Esophagus muscularis mucosa (tissue), 4 donors: ENCODE data around the gene ZFHX3. TPM values are rescaled to one million over a fixed set of nuclear protein-coding genes. Genes with fewer than 3 reads are reported as not detected.
A peak's percentile ranks its signal among the peaks of the same experiment; 100 is the strongest.
"Not testable (repeated sequence)": the region's sequence is repeated elsewhere in the genome, so short reads cannot be mapped to it uniquely, and the experiment has no call there.

Experiments used
- DNase-seq: peaks from one replicate; pipeline ENCODE4 v3.0.0-alpha.2; 2017; ENCODE audit errors: extremely low spot score
- H3K27ac ChIP-seq, 4 donors: fragments of 200-600 bp; sonication (generic); replicated peaks in 1 of 4; 1 replicate in 3 of 4; 2 replicates in 1 of 4; pipeline ENCODE4 v1.5.1; 2016 to 2019; ENCODE audit warnings: mild to moderate bottlenecking in 1 of 4
- H3K27me3 ChIP-seq, 4 donors: fragments of 200-600 bp; sonication (generic); one replicate each; pipeline versions ENCODE4 v1.5.1 to v1.6.0; 2016 to 2019
- H3K36me3 ChIP-seq, 4 donors: fragments of 200-600 bp; sonication (generic); one replicate each; pipeline ENCODE4 v1.5.1; 2016 to 2019
- H3K4me1 ChIP-seq, 4 donors: fragments of 200-600 bp; sonication (generic); one replicate each; pipeline ENCODE4 v1.5.1; 2016 to 2019
- H3K4me3 ChIP-seq, 4 donors: fragments of 200-600 bp; sonication (generic); 1 replicate in 2 of 4; 2 replicates in 2 of 4; pipeline ENCODE4 v1.5.1; 2016 to 2019; ENCODE audit warnings: mild to moderate bottlenecking in 4 of 4, moderate library complexity in 1 of 4
- H3K9me3 ChIP-seq, 4 donors: fragments of 200-600 bp; sonication (generic); 1 replicate in 3 of 4; 2 replicates in 1 of 4; pipeline ENCODE4 v1.5.1; 2016 to 2019
- CTCF ChIP-seq, 3 experiments: fragments of 200-600 bp in 2 of 3; fragments of 450-650 bp in 1 of 3; sonication (generic) in 2 of 3; IDR thresholded peaks; one replicate each; pipeline ENCODE4 v1.5.1; 2017 to 2019; ENCODE audit warnings: antibody characterized with exemption in 3 of 3, mild to moderate bottlenecking in 2 of 3, moderate library complexity in 1 of 3
- EP300 ChIP-seq: sonication (generic); formaldehyde crosslinking; IDR thresholded peaks from one replicate; pipeline ENCODE4 v1.6.1; 2017; ENCODE audit warnings: antibody characterized with exemption
- POLR2A ChIP-seq: fragments of 450-650 bp; IDR thresholded peaks from one replicate; pipeline ENCODE4 v1.6.1; 2017; ENCODE audit warnings: antibody characterized with exemption, moderate library complexity, mild to moderate bottlenecking, low read depth
- POLR2AphosphoS5 ChIP-seq, 2 donors: sonication (generic); formaldehyde crosslinking; IDR thresholded peaks; one replicate each; pipeline ENCODE4 v1.6.1; 2017; ENCODE audit warnings: antibody characterized with exemption in 2 of 2
- WGBS: methylation state at CpG from one replicate; pipeline ENCODE4 v1.1.5; 2018; 5-methylcytosine and 5-hydroxymethylcytosine counted together
- intact Hi-C: fragments of 100-400 bp; cut with DNase I; formaldehyde crosslinking; loops from one replicate; pipeline ENCODE4 v1.15.1; 2023
- total RNA-seq, 4 donors: library from RNA; depleted of rRNA; stranded (reverse); fragments of >200 nt; gene quantifications; one replicate each; pipeline versions ENCODE4 v1.1.0 to v1.2.1, GENCODE V29; 2016

ZFHX3 gene
- total RNA-seq, 4 donors from 2014 or later, result 25.7 to 53.0 (median 30.6) TPM

- Histone ChIP-seq H3K4me3 (no peak overlapping the region), H3K9me3 (no peaks in the 10 kb centered on the region), H3K27ac (no peak overlapping the region), H3K27me3 (no peaks in the 10 kb centered on the region), H3K36me3 (no peaks in the 10 kb centered on the region), H3K4me1 (no peaks in the 10 kb centered on the region)
- TF ChIP-seq EP300 (no peak), CTCF (IDR thresholded peaks at IDR 0.05) (no peak), POLR2A (no peak), POLR2AphosphoS5 (IDR thresholded peaks at IDR 0.05) (no peak)
- intact Hi-C loops, result no loop called here
- 75% methylated on average over 4 of the region's 4 CpGs for WGBS
- no peak for DNase-seq
Observed at GRCh38 chr16:73086108-73086507, 38.2 kb upstream of the ZFHX3 start.

- no peaks in the 10 kb centered on the region for H3K36me3 ChIP-seq
- intact Hi-C loops, result no loop called here
- H3K9me3 ChIP-seq, result no peaks in the 10 kb centered on the region
- no peaks in the 10 kb centered on the region for H3K4me1 ChIP-seq
- 94% methylated on average over 3 of the region's 3 CpGs for WGBS
- no peak for TF ChIP-seq EP300
- no peak for DNase-seq
- no peaks in the 10 kb centered on the region for H3K27me3 ChIP-seq
- no peak overlapping the region for H3K4me3 ChIP-seq
- no peak overlapping the region for H3K27ac ChIP-seq
Observed at GRCh38 chr16:73083271-73083670, 35.3 kb upstream of the ZFHX3 start.

GRCh38 chr16:73082634-73083051 is 34.7 kb upstream of the ZFHX3 start:
- intact Hi-C loops, H3K27ac ChIP-seq, H3K36me3 ChIP-seq, DNase-seq, H3K27me3 ChIP-seq, H3K4me3 ChIP-seq, H3K4me1 ChIP-seq, H3K9me3 ChIP-seq: not testable (repeated sequence)
- WGBS, result 45% methylated on average over 4 of the region's 4 CpGs
- TF ChIP-seq POLR2AphosphoS5 (IDR thresholded peaks at IDR 0.05), result peak in 1 of 2 donors; percentile 21

- no peaks in the 10 kb centered on the region for H3K9me3 ChIP-seq
- no peak overlapping the region for H3K27ac ChIP-seq
- no peaks in the 10 kb centered on the region for H3K4me1 ChIP-seq
- TF ChIP-seq CTCF (IDR thresholded peaks at IDR 0.05) (no peak), POLR2A (no peak), EP300 (no peak), POLR2AphosphoS5 (IDR thresholded peaks at IDR 0.05) (no peak)
- no peaks in the 10 kb centered on the region for H3K36me3 ChIP-seq
- 92% methylated on average over 1 of the region's 1 CpG for WGBS
- DNase-seq, result no peak
- H3K4me3 ChIP-seq, result no peak overlapping the region
- no peaks in the 10 kb centered on the region for H3K27me3 ChIP-seq
- intact Hi-C loops, result no loop called here
Observed at GRCh38 chr16:73080931-73081330, 33.0 kb upstream of the ZFHX3 start.

- DNase-seq, result no peak
- Histone ChIP-seq H3K27me3 (no peaks in the 10 kb centered on the region), H3K4me1 (peaks cover 3 to 6% (median 5%) of the 10 kb centered on the region in 4 donors), H3K4me3 (no peak overlapping the region), H3K9me3 (no peaks in the 10 kb centered on the region), H3K27ac (no peak overlapping the region), H3K36me3 (no peaks in the 10 kb centered on the region)
- intact Hi-C loops, result loop anchor here (10.0 kb wide), 1 partner anchor 98 kb away; no protein-coding TSS in a partner anchor
- WGBS, result 60% methylated on average over 6 of the region's 6 CpGs
- TF ChIP-seq POLR2AphosphoS5 (IDR thresholded peaks at IDR 0.05) (no peak), POLR2A (no peak), EP300 (no peak), CTCF (IDR thresholded peaks at IDR 0.05) (no peak)
Observed at GRCh38 chr16:73076324-73076810, 28.4 kb upstream of the ZFHX3 start.

- TF ChIP-seq CTCF (IDR thresholded peaks at IDR 0.05), result no peak
- no peak for TF ChIP-seq POLR2AphosphoS5 (IDR thresholded peaks at IDR 0.05)
- no peak for TF ChIP-seq POLR2A
- TF ChIP-seq EP300, result no peak
- Histone ChIP-seq H3K36me3 (no peaks in the 10 kb centered on the region), H3K27me3 (no peaks in the 10 kb centered on the region), H3K4me3 (no peak overlapping the region), H3K27ac (no peak overlapping the region), H3K9me3 (no peaks in the 10 kb centered on the region), H3K4me1 (peaks cover 17 to 26% (median 23%) of the 10 kb centered on the region in 4 donors)
- no peak for DNase-seq
- WGBS, result 93% methylated on average over 9 of the region's 9 CpGs
- intact Hi-C loops, result loop anchor here (5.0 to 10.0 kb wide), 2 partner anchors 100 to 242 kb away; no protein-coding TSS in a partner anchor
Observed at GRCh38 chr16:73074382-73074781, 26.5 kb upstream of the ZFHX3 start.

GRCh38 chr16:73072051-73072450 is 24.1 kb upstream of the ZFHX3 start:
- 85% methylated on average over 9 of the region's 9 CpGs for WGBS
- DNase-seq, H3K27me3 ChIP-seq, H3K36me3 ChIP-seq, H3K4me3 ChIP-seq, H3K9me3 ChIP-seq: not testable (repeated sequence)
- Histone ChIP-seq H3K4me1 (peaks cover 41 to 49% (median 47%) of the 10 kb centered on the region in 4 donors), H3K27ac (peak overlapping the region in 3 of 4 donors; percentile 86 to 87 (median 86))
- intact Hi-C loops, result loop anchor here (5.0 to 10.0 kb wide), 2 partner anchors 103 to 240 kb away; no protein-coding TSS in a partner anchor
